GM18520 (cell line): ENCODE measurements around the gene CUTA.

Experiments used
- ATAC-seq: cut with Tn5 transposase; IDR thresholded peaks from one replicate; pipeline ENCODE4 v1.9.1; 2021; ENCODE audit not compliant: unreplicated experiment

CUTA gene

GRCh38 chr6:33439956-33440648, 22.2 kb upstream of the CUTA start:
- ATAC-seq, result no peak

GRCh38 chr6:33438978-33439594, 21.2 kb upstream of the CUTA start:
- ATAC-seq, result no peak

GRCh38 chr6:33437666-33438065, 19.8 kb upstream of the CUTA start:
- ATAC-seq, result no peak

- ATAC-seq, result no peak
Measured at GRCh38 chr6:33434961-33435360, 17.1 kb upstream of the CUTA start.

GRCh38 chr6:33433544-33434191, 15.8 kb upstream of the CUTA start:
- ATAC-seq, result no peak

- no peak for ATAC-seq
Measured at GRCh38 chr6:33433001-33433543, 15.2 kb upstream of the CUTA start.

- no peak for ATAC-seq
Measured at GRCh38 chr6:33432546-33432945, 14.6 kb upstream of the CUTA start.

- no peak for ATAC-seq
Measured at GRCh38 chr6:33431880-33432541, 14.1 kb upstream of the CUTA start.

- no peak for ATAC-seq
Measured at GRCh38 chr6:33430991-33431879, 13.3 kb upstream of the CUTA start.

- no peak for ATAC-seq
Measured at GRCh38 chr6:33430334-33430733, 12.4 kb upstream of the CUTA start.

- no peak for ATAC-seq
Measured at GRCh38 chr6:33429750-33430052, 11.8 kb upstream of the CUTA start.

- ATAC-seq, result no peak
Measured at GRCh38 chr6:33428966-33429749, 11.3 kb upstream of the CUTA start.

- ATAC-seq, result no peak
Measured at GRCh38 chr6:33428224-33428965, 10.5 kb upstream of the CUTA start.

- no peak for ATAC-seq
Measured at GRCh38 chr6:33427585-33428223, 9.8 kb upstream of the CUTA start.

- no peak for ATAC-seq
Measured at GRCh38 chr6:33426590-33427511, 8.9 kb upstream of the CUTA start.

GRCh38 chr6:33425668-33426577, 8.0 kb upstream of the CUTA start:
- no peak for ATAC-seq
